ENCODE results near the gene CCDC192.

Gene CCDC192

GRCh38 chr5:127958421-127959011 lies 255.3 kb downstream of the CCDC192 start:
- FAIRE-seq (no peak), DNase-seq (ENCODE audit: insufficient read length, low spot score) (no peak)
- TF ChIP-seq POLR2A (IDR thresholded peaks at IDR 0.05; ENCODE audit: low read depth, low read length) (no peak), SPI1 (IDR thresholded peaks at IDR 0.05; ENCODE audit: low read depth, low read length) (no peak), TAF1 (IDR thresholded peaks at IDR 0.05; ENCODE audit: low read depth, low read length) (no peak), PAX5 (IDR thresholded peaks at IDR 0.05; ENCODE audit: insufficient read depth, low read length, severe bottlenecking) (no peak), POLR2AphosphoS5 (IDR thresholded peaks at IDR 0.05; ENCODE audit: low read depth, low read length) (no peak), POU2F2 (IDR thresholded peaks at IDR 0.05; ENCODE audit: low read depth, low read length) (no peak)

DNA sequence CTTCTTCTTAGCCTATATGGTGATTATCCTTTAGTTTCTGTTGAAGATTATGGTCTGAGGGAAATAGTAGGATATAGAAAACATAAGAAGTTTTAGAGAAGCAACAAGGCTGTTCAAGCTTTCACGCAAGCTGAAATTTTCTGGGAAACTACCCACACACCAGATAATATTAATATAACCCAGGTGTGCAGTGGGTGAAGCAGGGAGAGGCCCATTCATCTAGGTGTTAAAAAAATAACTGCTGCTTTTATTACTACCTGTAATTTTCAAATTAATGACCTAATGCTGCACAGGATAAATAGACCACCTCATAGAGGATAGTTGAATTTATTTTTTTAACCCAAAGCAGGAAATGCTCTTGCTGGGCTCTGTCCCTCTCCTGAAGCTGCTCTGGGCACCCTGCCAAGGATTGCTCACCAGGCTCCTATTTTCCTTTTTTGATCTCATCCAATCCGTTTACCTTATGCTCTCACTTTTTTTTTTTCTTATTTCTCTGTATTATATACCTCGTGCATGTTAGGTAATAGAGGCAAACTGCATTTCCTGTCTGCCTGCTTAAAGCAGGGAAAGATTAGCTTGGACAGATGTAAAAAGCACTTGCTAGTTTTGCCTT lies 256.1 kb downstream of the CCDC192 start:
- no peak for FAIRE-seq
- DNase-seq (ENCODE audit: insufficient read length, low spot score) = no peak
- TF ChIP-seq PAX5 (IDR thresholded peaks at IDR 0.05; ENCODE audit: insufficient read depth, low read length, severe bottlenecking) = no peak
- TF ChIP-seq POU2F2 (IDR thresholded peaks at IDR 0.05; ENCODE audit: low read depth, low read length) = no peak
- TF ChIP-seq TAF1 (IDR thresholded peaks at IDR 0.05; ENCODE audit: low read depth, low read length) = no peak
- no peak for TF ChIP-seq SPI1 (IDR thresholded peaks at IDR 0.05; ENCODE audit: low read depth, low read length)
- TF ChIP-seq POLR2A (IDR thresholded peaks at IDR 0.05; ENCODE audit: low read depth, low read length) = no peak
- no peak for TF ChIP-seq POLR2AphosphoS5 (IDR thresholded peaks at IDR 0.05; ENCODE audit: low read depth, low read length)

- DNase-seq (ENCODE audit: insufficient read length, low spot score) (no peak), FAIRE-seq (no peak)
- TF ChIP-seq PAX5 (IDR thresholded peaks at IDR 0.05; ENCODE audit: insufficient read depth, low read length, severe bottlenecking) (no peak), SPI1 (IDR thresholded peaks at IDR 0.05; ENCODE audit: low read depth, low read length) (no peak), POLR2AphosphoS5 (IDR thresholded peaks at IDR 0.05; ENCODE audit: low read depth, low read length) (no peak), TAF1 (IDR thresholded peaks at IDR 0.05; ENCODE audit: low read depth, low read length) (no peak), POLR2A (IDR thresholded peaks at IDR 0.05; ENCODE audit: low read depth, low read length) (no peak), POU2F2 (IDR thresholded peaks at IDR 0.05; ENCODE audit: low read depth, low read length) (no peak)
Observed at GRCh38 chr5:127960270-127960691, 257.1 kb downstream of the CCDC192 start.

- FAIRE-seq = no peak
- DNase-seq (ENCODE audit: insufficient read length, low spot score) = no peak
- TF ChIP-seq POLR2AphosphoS5 (IDR thresholded peaks at IDR 0.05; ENCODE audit: low read depth, low read length) (no peak), POU2F2 (IDR thresholded peaks at IDR 0.05; ENCODE audit: low read depth, low read length) (no peak), SPI1 (IDR thresholded peaks at IDR 0.05; ENCODE audit: low read depth, low read length) (no peak), PAX5 (IDR thresholded peaks at IDR 0.05; ENCODE audit: insufficient read depth, low read length, severe bottlenecking) (no peak), POLR2A (IDR thresholded peaks at IDR 0.05; ENCODE audit: low read depth, low read length) (no peak), TAF1 (IDR thresholded peaks at IDR 0.05; ENCODE audit: low read depth, low read length) (no peak)
Observed at GRCh38 chr5:127961006-127961762, 258.0 kb downstream of the CCDC192 start.

DNA sequence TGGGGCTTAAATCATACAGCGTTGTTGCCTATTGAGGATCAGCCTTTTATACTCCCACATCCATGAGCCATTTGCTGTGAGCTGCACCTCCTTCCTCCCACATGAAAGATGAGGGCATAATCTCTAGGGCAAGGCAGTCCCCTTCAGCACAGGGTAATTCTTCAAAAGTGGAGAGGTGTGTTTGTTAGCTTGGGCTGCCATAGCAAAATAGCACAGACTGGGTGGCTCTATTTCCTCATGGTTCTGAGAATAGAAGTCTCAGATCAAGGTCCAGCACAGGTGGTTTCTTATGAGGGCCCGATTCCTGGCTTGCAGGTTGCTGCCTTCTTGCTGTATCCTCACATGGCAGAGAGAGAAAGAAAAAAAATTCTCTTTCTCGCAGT lies 258.6 kb downstream of the CCDC192 start:
- DNase-seq (ENCODE audit: insufficient read length, low spot score) (no peak), FAIRE-seq (no peak)
- TF ChIP-seq PAX5 (IDR thresholded peaks at IDR 0.05; ENCODE audit: insufficient read depth, low read length, severe bottlenecking) (no peak), POLR2A (IDR thresholded peaks at IDR 0.05; ENCODE audit: low read depth, low read length) (no peak), POU2F2 (IDR thresholded peaks at IDR 0.05; ENCODE audit: low read depth, low read length) (no peak), SPI1 (IDR thresholded peaks at IDR 0.05; ENCODE audit: low read depth, low read length) (no peak), POLR2AphosphoS5 (IDR thresholded peaks at IDR 0.05; ENCODE audit: low read depth, low read length) (no peak), TAF1 (IDR thresholded peaks at IDR 0.05; ENCODE audit: low read depth, low read length) (no peak)

GRCh38 chr5:127962491-127962890 lies 259.3 kb downstream of the CCDC192 start:
- DNase-seq (ENCODE audit: insufficient read length, low spot score) = no peak
- no peak for FAIRE-seq
- TF ChIP-seq POU2F2 (IDR thresholded peaks at IDR 0.05; ENCODE audit: low read depth, low read length) (no peak), TAF1 (IDR thresholded peaks at IDR 0.05; ENCODE audit: low read depth, low read length) (no peak), POLR2A (IDR thresholded peaks at IDR 0.05; ENCODE audit: low read depth, low read length) (no peak), SPI1 (IDR thresholded peaks at IDR 0.05; ENCODE audit: low read depth, low read length) (no peak), POLR2AphosphoS5 (IDR thresholded peaks at IDR 0.05; ENCODE audit: low read depth, low read length) (no peak)

DNA sequence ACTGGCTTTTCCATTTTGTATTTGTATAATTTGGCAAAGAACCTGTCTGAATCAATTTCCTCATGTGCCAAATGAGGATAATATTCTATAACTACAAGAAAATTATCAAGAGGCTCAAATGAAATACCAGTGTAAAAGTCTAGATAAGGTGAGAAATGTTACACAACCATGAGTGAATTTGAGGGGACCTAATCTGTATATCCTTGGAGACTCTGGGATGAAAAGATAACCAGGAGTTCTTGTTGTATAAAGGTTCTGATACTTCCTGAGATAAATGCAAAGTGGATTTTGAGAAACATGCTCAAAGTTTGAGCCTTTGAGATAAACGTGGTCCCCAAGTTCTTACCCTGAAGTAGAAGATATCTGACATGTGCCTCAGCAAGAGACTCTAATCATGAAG lies 260.0 kb downstream of the CCDC192 start:
- DNase-seq (ENCODE audit: insufficient read length, low spot score) (no peak), FAIRE-seq (no peak)
- TF ChIP-seq SPI1 (IDR thresholded peaks at IDR 0.05; ENCODE audit: low read depth, low read length) (no peak), POLR2AphosphoS5 (IDR thresholded peaks at IDR 0.05; ENCODE audit: low read depth, low read length) (no peak), POLR2A (IDR thresholded peaks at IDR 0.05; ENCODE audit: low read depth, low read length) (no peak), PAX5 (IDR thresholded peaks at IDR 0.05; ENCODE audit: insufficient read depth, low read length, severe bottlenecking) (no peak)

DNA sequence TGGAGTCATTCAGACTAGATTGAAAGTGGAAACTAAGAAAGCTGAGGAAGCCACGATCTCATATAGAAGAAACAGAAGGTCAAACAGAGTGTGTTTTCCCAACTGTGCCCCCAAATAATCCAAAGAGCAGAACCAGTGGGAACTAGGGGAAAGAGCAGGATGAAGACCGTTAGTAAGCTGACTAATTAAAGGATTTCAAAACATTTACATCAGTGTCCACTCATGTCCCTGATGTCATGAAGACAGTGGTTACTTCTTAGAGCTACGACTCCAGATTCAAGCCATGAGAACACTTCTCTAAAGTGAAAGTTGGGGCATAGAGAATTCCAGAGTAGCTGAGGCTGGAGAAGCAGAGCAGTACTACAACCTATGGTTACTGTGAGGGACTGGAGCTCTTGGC lies 260.7 kb downstream of the CCDC192 start:
- FAIRE-seq = no peak
- DNase-seq (ENCODE audit: insufficient read length, low spot score) = no peak
- no peak for TF ChIP-seq POLR2AphosphoS5 (IDR thresholded peaks at IDR 0.05; ENCODE audit: low read depth, low read length)
- TF ChIP-seq TAF1 (IDR thresholded peaks at IDR 0.05; ENCODE audit: low read depth, low read length) = no peak
- TF ChIP-seq SPI1 (IDR thresholded peaks at IDR 0.05; ENCODE audit: low read depth, low read length) = no peak
- TF ChIP-seq POU2F2 (IDR thresholded peaks at IDR 0.05; ENCODE audit: low read depth, low read length) = no peak
- no peak for TF ChIP-seq POLR2A (IDR thresholded peaks at IDR 0.05; ENCODE audit: low read depth, low read length)
- TF ChIP-seq PAX5 (IDR thresholded peaks at IDR 0.05; ENCODE audit: insufficient read depth, low read length, severe bottlenecking) = no peak

DNA sequence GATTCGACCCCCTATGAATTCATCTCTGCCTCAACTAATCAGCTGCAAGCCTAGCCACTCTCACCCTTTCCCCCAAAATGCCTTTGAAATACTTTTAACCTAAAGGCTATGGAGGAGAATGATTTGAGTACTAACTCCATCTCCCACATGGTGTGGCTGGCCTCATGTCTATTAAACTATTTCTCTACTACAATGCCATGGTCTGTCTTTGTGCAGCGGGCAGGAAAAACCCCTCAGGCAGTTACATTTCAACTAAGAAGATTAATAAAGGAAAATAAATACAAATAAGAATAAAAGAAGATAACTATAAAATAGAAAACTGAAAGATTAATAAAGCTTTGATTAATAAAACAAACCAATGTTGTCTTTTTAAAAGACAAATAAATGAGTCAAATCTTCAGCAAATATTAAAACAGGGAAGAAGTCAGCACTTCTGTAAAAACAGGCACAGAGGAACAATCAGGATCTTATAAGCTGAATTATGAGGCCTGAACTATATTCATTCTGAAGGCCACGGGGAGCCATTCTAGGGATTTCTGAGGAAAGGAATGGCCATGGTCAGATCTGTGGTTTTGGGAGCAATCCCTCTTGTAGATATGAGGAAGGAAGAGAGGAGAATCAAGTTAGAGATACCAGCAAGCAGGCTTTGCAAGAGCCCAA lies 264.3 kb downstream of the CCDC192 start:
- no peak for DNase-seq (ENCODE audit: insufficient read length, low spot score)
- no peak for FAIRE-seq
- TF ChIP-seq POLR2A (IDR thresholded peaks at IDR 0.05; ENCODE audit: low read depth, low read length) (no peak), SPI1 (IDR thresholded peaks at IDR 0.05; ENCODE audit: low read depth, low read length) (no peak), POU2F2 (IDR thresholded peaks at IDR 0.05; ENCODE audit: low read depth, low read length) (no peak), TAF1 (IDR thresholded peaks at IDR 0.05; ENCODE audit: low read depth, low read length) (no peak), PAX5 (IDR thresholded peaks at IDR 0.05; ENCODE audit: insufficient read depth, low read length, severe bottlenecking) (no peak), POLR2AphosphoS5 (IDR thresholded peaks at IDR 0.05; ENCODE audit: low read depth, low read length) (no peak)
